Neural cell (in vitro differentiated cells): ENCODE data around the gene SLC35A3.

ENCODE experiments used
- EP300 ChIP-seq: fragments of 450-650 bp; conservative IDR thresholded peaks from 2 replicates; pipeline ENCODE4 v1.6.1; 2014; ENCODE audit warnings: antibody characterized with exemption, mild to moderate bottlenecking, moderate library complexity; ENCODE audit not compliant: poor library complexity, severe bottlenecking
- SMC3 ChIP-seq: fragments of 450-650 bp; conservative IDR thresholded peaks from 2 replicates; pipeline ENCODE4 v1.6.1; 2014; ENCODE audit warnings: antibody characterized with exemption, mild to moderate bottlenecking, moderate library complexity; ENCODE audit not compliant: poor library complexity
- TAF1 ChIP-seq: IDR thresholded peaks from 2 replicates; pipeline ENCODE4 v1.6.1; 2012; ENCODE audit warnings: low read depth
- TF ChIP-seq, protein P1 (sequence below): fragments of 450-650 bp; IDR thresholded peaks from 2 replicates; pipeline ENCODE4 v1.5.1; 2014; ENCODE audit warnings: antibody characterized with exemption, mild to moderate bottlenecking, moderate library complexity; ENCODE audit not compliant: poor library complexity, severe bottlenecking

DNA sequence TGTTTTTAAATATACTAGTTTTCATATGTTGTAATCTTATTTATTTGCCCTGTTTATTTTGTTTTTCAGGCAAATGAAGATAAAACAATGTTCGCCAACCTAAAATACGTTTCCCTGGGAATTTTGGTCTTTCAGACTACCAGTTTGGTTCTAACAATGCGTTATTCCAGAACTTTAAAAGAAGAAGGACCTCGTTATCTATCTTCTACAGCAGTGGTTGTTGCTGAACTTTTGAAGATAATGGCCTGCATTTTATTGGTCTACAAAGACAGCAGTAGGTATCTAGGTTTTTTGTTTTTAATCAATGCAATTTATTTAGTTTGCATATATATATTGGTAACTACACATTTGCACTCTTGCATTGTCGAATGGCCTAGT is 23.7 kb downstream of the SLC35A3 start:
- TF ChIP-seq EP300 (no peak), SMC3 (no peak), TAF1 (no peak)
- TF ChIP-seq, protein P1, sequence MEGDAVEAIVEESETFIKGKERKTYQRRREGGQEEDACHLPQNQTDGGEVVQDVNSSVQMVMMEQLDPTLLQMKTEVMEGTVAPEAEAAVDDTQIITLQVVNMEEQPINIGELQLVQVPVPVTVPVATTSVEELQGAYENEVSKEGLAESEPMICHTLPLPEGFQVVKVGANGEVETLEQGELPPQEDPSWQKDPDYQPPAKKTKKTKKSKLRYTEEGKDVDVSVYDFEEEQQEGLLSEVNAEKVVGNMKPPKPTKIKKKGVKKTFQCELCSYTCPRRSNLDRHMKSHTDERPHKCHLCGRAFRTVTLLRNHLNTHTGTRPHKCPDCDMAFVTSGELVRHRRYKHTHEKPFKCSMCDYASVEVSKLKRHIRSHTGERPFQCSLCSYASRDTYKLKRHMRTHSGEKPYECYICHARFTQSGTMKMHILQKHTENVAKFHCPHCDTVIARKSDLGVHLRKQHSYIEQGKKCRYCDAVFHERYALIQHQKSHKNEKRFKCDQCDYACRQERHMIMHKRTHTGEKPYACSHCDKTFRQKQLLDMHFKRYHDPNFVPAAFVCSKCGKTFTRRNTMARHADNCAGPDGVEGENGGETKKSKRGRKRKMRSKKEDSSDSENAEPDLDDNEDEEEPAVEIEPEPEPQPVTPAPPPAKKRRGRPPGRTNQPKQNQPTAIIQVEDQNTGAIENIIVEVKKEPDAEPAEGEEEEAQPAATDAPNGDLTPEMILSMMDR, result no peak
